GM18519 (cell line): ENCODE data around the gene APOB.
"Not testable (repeated sequence)": the region's sequence is repeated elsewhere in the genome, so short reads cannot be mapped to it uniquely, and the experiment has no call there.

Experiments
- ATAC-seq: cut with Tn5 transposase; IDR thresholded peaks from one replicate; pipeline ENCODE4 v1.9.1; 2021; ENCODE audit warnings: mild to moderate bottlenecking, moderate library complexity; ENCODE audit not compliant: unreplicated experiment, low FRiP score

APOB gene

GRCh38 chr2:21035282-21035973 is 8.4 kb downstream of the APOB start:
- no peak for ATAC-seq

DNA sequence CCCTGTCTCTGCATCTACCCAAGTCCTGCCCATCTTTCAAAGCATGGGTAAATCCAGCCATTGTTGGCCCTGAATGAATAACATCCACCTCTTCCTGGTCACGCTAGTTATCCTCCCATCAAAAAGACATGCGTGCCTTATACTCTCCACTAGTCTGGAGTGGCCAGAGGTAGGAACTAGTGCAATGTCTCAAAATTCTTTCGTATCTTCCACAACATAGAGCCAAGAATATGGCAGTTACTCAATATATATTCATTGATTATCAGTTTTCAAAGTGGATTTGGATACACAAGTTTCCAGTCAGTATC is 8.9 kb downstream of the APOB start:
- ATAC-seq: no peak

- ATAC-seq: no peak
These were observed 9.5 kb downstream of the APOB start for GRCh38 chr2:21034156-21034971.

- no peak for ATAC-seq
These were observed 10.4 kb downstream of the APOB start for GRCh38 chr2:21033237-21034155.

DNA sequence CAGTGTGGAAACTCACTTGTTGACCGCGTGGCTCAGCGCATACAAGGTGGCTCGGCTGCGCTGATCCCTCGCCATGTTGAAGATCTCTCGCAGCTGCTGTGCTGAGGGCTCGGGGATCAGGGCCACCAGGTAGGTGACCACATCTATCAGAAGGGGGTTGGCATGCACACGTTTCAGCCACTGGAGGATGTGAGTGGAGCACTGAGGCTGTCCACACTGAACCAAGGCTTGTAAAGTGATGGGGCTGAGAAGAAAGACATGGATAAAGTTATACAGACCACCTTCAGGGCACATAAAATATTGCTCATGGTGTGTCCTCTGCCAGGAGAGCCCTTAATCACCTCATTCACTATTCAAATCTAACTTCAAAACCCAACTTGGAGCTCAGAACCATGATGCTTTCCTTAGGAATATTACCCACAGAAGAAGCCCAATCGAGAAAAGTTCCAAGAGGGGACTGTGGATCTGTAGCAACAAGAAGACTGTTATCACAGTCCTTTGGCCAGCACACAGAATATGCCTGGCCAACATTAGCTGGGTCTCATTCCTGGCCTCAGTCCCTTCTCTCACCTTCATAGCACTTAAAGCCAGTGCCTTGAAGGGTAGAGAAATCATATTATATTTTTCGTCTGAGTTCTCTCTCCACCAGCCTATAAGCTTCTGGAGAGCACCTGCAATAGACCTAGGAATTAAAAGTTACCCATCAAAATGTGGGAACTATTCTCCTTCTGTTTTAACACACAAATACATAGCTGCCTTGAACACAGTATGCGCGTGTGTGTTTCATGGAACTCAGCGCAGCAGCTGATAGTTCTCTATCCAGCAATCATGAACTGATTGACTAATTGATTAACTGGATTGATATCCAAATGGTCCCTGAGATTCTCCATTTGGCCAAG is 11.3 kb downstream of the APOB start:
- ATAC-seq: no peak

DNA sequence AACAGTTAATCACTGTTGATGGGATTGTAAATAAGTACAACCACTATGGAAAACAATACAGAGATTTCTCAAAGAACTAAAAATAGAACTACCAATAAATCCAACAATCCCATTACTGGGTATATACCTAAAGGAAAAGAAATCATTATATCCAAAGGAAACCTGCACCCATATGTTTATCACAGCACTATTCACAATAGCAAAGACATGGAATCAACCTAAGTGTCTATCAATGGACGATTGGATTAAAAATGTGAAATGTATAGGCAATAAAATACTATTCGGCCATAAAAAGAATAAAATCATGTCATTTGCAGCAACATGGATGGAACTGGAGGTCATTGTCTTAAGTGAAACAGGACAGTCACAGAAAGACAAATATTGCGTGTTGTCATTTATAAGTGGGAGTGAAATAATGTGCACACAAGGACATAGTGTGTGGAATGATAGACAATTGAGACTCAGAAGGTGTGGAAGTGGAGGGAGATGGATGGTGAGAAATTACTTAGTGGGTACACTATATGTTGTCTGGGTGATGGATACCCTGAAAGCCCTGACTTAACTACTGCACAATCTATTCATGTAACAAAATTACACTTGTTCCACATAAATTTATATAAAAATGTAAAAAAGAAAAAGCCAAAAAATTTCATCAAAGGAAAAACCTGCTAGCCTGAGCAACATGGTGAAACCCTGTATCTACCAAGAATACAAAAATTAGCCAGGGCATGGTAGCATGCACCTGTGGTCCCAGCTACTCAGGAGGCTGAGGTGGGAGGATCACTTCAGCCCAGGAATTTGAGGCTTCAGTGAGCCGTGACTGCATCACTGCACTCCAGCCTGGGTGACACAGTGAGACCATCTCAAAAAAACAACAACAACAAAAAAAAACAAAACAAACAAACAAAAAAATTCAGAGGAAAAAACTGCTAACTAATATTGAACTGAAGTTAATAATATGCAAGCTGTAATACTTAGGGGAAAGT is 12.6 kb downstream of the APOB start:
- ATAC-seq: no peak

DNA sequence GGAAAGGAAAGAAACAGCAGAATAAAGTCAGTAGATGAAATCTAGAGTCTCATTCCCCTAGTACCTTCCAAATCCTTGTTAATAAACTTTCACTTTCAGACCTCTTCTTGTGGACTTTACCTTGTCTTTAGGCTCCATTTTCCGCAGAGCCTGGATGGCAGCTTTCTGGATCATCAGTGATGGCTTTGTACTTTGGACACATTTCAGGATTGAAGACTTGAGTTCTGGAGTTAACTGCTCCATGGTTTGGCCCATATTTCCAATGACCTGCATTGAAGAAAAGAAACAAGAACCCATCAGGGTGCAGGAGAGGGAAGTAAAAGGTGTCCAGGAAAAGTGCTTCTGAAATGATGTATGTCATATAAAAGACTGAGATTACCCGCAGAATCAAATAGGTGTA is 14.4 kb downstream of the APOB start:
- ATAC-seq: no peak

- ATAC-seq: not testable (repeated sequence)
These were observed 14.9 kb downstream of the APOB start for GRCh38 chr2:21028951-21029350.

- no peak for ATAC-seq
These were observed 15.6 kb downstream of the APOB start for GRCh38 chr2:21028021-21028947.

DNA sequence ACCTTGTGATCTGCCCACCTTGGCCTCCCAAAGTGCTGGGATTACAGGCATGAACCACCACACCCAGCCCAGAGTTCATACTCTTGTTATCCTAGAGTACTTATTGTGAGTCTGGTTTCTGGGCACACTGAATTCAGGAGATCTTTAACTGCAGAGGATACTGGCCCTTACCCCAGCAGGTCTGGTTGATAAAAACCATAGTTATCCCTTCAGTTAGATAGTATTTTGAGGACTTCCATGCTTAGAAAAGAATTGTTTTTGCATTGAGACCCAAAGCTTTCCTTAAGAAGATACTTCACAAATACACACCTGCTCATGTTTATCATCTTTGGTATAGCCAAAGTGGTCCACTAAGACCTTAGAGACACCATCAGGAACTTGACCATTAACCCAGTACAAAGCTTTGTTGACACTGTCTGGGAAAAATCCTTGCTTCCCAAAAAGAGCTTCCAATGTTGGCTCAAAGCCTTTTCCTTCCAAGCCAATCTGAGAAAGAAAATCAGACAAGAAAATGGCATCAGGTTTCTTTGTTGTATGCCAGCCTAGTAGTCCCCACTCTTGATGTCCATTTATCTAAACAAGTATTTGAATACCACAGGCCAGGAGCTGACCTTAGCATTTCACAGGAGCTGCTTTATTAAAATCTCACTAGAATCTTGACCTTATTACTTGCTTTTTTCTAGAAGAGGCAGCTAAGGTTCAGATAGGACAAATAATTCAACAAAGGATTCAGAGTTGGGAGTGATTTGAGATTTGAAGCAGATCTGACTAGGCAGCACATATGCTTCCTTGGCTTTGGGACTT is 17.2 kb downstream of the APOB start:
- no peak for ATAC-seq

GRCh38 chr2:21025690-21026478 is 18.0 kb downstream of the APOB start:
- ATAC-seq: no peak

DNA sequence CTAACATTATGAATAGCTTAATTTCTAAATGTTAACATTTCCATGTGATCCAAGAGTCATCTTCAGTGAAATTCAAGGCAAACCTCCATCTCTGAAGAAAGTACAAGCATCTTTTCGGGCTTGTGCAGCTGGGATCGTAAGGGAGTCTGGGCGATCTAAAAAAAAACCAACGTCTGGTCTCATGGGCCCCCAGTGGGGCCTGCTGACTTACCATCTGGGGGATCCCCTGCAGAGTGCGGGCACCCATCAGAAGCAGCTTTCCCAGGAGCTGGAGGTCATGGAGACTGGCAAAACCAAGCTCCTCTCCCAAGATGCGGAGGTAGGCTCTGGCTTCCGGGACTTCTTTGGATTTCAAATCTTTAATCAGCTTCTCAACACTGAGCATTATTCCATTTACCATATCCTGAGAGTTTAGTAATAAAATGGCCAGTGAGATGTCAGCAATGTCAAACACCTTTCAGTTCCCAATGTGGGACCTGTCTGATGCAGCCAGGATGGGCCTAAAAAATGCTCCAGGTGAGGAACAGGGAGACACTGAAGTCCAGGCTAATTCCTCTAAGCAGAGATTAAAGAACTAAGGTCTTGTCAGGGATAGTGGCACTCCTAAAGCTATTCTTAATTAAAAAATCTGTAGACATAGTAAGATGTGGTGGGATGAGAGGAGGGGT is 19.0 kb downstream of the APOB start:
- ATAC-seq: no peak

DNA sequence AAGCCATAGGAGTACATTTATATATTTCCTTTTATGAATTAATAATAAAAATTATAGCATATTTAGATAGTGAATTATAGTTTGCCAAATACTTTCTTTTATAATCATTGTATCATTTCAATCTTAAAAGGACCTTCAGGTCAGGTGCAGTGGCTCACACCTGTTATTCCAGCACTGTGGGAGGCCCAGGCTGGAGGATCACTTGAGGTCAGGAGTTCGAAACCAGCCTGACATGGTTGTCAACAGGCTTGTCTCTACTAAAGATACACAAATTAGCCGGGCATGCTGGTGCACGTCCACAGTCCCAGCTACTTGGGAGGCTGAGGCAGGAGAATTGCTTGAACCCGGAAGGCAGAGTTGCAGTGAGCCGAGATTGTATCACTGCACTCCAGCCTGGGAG is 19.7 kb downstream of the APOB start:
- ATAC-seq: no peak

DNA sequence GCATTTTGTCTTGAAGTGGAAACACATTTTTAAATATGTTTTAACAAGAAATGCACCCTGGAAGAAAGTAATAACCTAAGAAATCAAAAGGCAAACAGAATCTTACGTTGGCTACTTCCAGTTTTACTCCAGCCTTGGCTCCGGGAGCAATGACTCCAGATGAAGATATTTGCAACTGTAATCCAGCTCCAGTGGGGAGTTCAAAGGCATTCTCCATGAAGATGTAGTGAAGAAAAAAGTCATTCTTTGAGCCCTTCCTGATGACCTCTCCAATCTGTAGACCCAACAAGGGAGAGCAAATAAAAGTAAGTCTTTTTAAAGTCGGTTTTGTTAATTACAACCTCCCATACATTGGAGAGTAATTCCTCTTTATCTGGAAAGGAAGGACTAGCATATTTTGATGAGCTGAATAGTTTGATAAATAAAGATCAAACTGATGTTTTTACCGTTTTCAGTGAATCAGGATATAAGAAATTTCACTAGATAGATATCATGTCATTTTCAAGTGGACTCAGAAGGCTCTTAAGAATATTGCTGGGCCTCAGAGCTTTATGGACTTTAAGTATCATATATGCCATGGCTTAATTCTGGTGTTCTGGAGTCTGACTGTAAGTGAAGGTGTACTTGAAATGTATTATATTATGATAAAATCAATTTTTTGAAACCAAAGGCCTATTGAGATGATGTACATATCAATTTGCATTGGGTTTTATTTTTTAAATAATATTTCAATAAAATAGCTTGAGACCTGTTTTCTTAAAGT is 20.3 kb downstream of the APOB start:
- no peak for ATAC-seq

DNA sequence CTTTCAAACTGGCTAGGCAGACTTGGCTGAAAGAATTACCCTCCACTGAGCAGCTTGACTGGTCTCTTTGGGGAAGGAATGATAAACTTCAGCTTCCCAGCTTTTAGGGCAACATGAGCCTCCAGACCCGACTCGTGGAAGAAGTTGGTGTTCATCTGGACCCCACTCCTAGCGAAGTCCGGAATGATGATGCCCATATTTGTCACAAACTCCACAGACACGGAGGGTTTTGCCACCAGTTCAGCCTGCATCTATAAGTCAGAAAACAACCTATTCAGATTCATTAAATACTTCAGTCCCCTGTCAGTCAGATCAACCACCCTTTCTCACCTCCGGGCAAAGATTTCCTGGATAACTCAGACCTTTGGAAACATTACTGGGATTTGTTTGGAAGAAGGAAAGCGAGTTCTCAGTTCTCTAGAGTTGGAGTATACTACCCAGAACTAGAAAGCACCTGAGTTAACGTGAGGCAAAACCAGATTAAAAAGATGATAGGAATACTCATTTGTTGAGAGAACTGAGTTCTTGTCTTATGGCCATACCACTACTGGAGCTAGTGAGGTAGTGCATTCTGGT is 21.0 kb downstream of the APOB start:
- ATAC-seq: no peak
